HUES6 (cell line): ENCODE measurements around the gene AATK.

ENCODE experiments used
- H3K27ac ChIP-seq: 2 replicates; pipeline ENCODE4 v1.7.0; 2013; ENCODE audit warnings: low read depth, mild to moderate bottlenecking, low read length, inconsistent platforms
- H3K27me3 ChIP-seq: 2 replicates; pipeline ENCODE4 v1.6.1; 2013; ENCODE audit warnings: low read length; ENCODE audit not compliant: control insufficient read depth, insufficient read depth
- H3K36me3 ChIP-seq: 2 replicates; pipeline ENCODE4 v1.6.1; 2013; ENCODE audit warnings: low read length; ENCODE audit not compliant: control insufficient read depth, insufficient read depth
- H3K4me1 ChIP-seq: 2 replicates; pipeline ENCODE4 v1.6.1; 2013; ENCODE audit warnings: low read length; ENCODE audit not compliant: control insufficient read depth, insufficient read depth
- H3K4me3 ChIP-seq: 2 replicates; pipeline ENCODE4 v1.5.1; 2013; ENCODE audit warnings: low read depth, low read length
- H3K9ac ChIP-seq: one replicate; pipeline ENCODE4 v1.6.1; 2013; ENCODE audit warnings: mild to moderate bottlenecking, low read length
- H3K9me3 ChIP-seq: 2 replicates; pipeline ENCODE4 v1.6.1; 2013; ENCODE audit warnings: low read depth, low read length; ENCODE audit not compliant: control insufficient read depth, insufficient read depth

Gene AATK

GRCh38 chr17:81194941-81195901 is 29.2 kb upstream of the AATK start:
- Histone ChIP-seq H3K4me3 (no peak overlapping the region), H3K27me3 (no peaks in the 10 kb centered on the region), H3K4me1 (no peaks in the 10 kb centered on the region), H3K9ac (no peak overlapping the region), H3K9me3 (no peaks in the 10 kb centered on the region), H3K27ac (no peak overlapping the region), H3K36me3 (peaks cover 70% of the 10 kb centered on the region)

GRCh38 chr17:81194225-81194760 is 28.3 kb upstream of the AATK start:
- H3K36me3 ChIP-seq = peaks cover 76% of the 10 kb centered on the region
- 0 out of 2 replicates have a peak overlapping the region, but pooled peaks have one; percentile 23 for H3K27ac ChIP-seq
- no peaks in the 10 kb centered on the region for H3K27me3 ChIP-seq
- H3K4me3 ChIP-seq = no peak overlapping the region
- H3K9me3 ChIP-seq = no peaks in the 10 kb centered on the region
- no peak overlapping the region for H3K9ac ChIP-seq
- no peaks in the 10 kb centered on the region for H3K4me1 ChIP-seq

GRCh38 chr17:81193470-81194224 is 27.6 kb upstream of the AATK start:
- Histone ChIP-seq H3K27ac (peak overlapping the region; percentile 23; the same call in 1 of the 2 replicates), H3K4me3 (no peak overlapping the region), H3K36me3 (peaks cover 76% of the 10 kb centered on the region), H3K9me3 (no peaks in the 10 kb centered on the region), H3K27me3 (no peaks in the 10 kb centered on the region), H3K4me1 (no peaks in the 10 kb centered on the region), H3K9ac (no peak overlapping the region)

GRCh38 chr17:81193051-81193410 is 27.0 kb upstream of the AATK start:
- Histone ChIP-seq H3K9me3 (no peaks in the 10 kb centered on the region), H3K9ac (no peak overlapping the region), H3K27ac (no peak overlapping the region; the same call in 1 of the 2 replicates), H3K36me3 (peaks cover 74% of the 10 kb centered on the region), H3K4me3 (no peak overlapping the region), H3K27me3 (no peaks in the 10 kb centered on the region), H3K4me1 (no peaks in the 10 kb centered on the region)

GRCh38 chr17:81192386-81193050 is 26.5 kb upstream of the AATK start:
- Histone ChIP-seq H3K36me3 (peaks cover 71% of the 10 kb centered on the region), H3K9me3 (no peaks in the 10 kb centered on the region), H3K9ac (no peak overlapping the region), H3K4me1 (no peaks in the 10 kb centered on the region), H3K27me3 (no peaks in the 10 kb centered on the region), H3K27ac (no peak overlapping the region), H3K4me3 (no peak overlapping the region)

- Histone ChIP-seq H3K4me1 (no peaks in the 10 kb centered on the region), H3K27me3 (no peaks in the 10 kb centered on the region), H3K36me3 (peaks cover 68% of the 10 kb centered on the region), H3K9ac (no peak overlapping the region), H3K9me3 (no peaks in the 10 kb centered on the region), H3K4me3 (no peak overlapping the region), H3K27ac (no peak overlapping the region)
Measured at GRCh38 chr17:81191646-81192045, 25.6 kb upstream of the AATK start.

GRCh38 chr17:81191116-81191515 is 25.1 kb upstream of the AATK start:
- no peak overlapping the region for H3K27ac ChIP-seq
- H3K27me3 ChIP-seq = no peaks in the 10 kb centered on the region
- no peaks in the 10 kb centered on the region for H3K9me3 ChIP-seq
- H3K4me3 ChIP-seq = no peak overlapping the region
- H3K36me3 ChIP-seq = peaks cover 63% of the 10 kb centered on the region
- H3K4me1 ChIP-seq = no peaks in the 10 kb centered on the region
- no peak overlapping the region for H3K9ac ChIP-seq

- H3K4me3 ChIP-seq = no peak overlapping the region
- H3K27me3 ChIP-seq = no peaks in the 10 kb centered on the region
- peaks cover 57% of the 10 kb centered on the region for H3K36me3 ChIP-seq
- no peaks in the 10 kb centered on the region for H3K9me3 ChIP-seq
- no peak overlapping the region for H3K9ac ChIP-seq
- no peak overlapping the region for H3K27ac ChIP-seq
- H3K4me1 ChIP-seq = no peaks in the 10 kb centered on the region
Measured at GRCh38 chr17:81190591-81190990, 24.6 kb upstream of the AATK start.

- Histone ChIP-seq H3K4me1 (no peaks in the 10 kb centered on the region), H3K9ac (no peak overlapping the region), H3K36me3 (peaks cover 51% of the 10 kb centered on the region), H3K9me3 (no peaks in the 10 kb centered on the region), H3K27me3 (no peaks in the 10 kb centered on the region), H3K4me3 (no peak overlapping the region), H3K27ac (no peak overlapping the region)
Measured at GRCh38 chr17:81189670-81190530, 23.9 kb upstream of the AATK start.

- Histone ChIP-seq H3K9ac (no peak overlapping the region), H3K4me1 (no peaks in the 10 kb centered on the region), H3K36me3 (peaks cover 45% of the 10 kb centered on the region), H3K9me3 (no peaks in the 10 kb centered on the region), H3K27ac (no peak overlapping the region), H3K4me3 (no peak overlapping the region), H3K27me3 (no peaks in the 10 kb centered on the region)
Measured at GRCh38 chr17:81189016-81189415, 23.0 kb upstream of the AATK start.
